Activated T-helper 2 cell treated with anti-CD3 and anti-CD28 coated beads, Interferon-gamma antibody, Interleukin-2, Interleukin-4, amounts not matched to agents 10 μg/mL and 5 μg/mL and 100 μg/mL, durations not matched to agents 14 hours and 24 hours and 36 hours (primary cell): ENCODE results near the gene IL10RB. TPM values are rescaled to one million over a fixed set of nuclear protein-coding genes. Genes with fewer than 3 reads are reported as not detected.
A peak's percentile ranks its signal among the peaks of the same experiment; 100 is the strongest.

Experiments
- DNase-seq: peaks from one replicate; pipeline ENCODE4 v3.0.0; 2021; ENCODE audit warnings: low spot score
- H3K27ac Mint-ChIP-seq: one replicate; pipeline ENCODE4 v1.8.0; 2021; ENCODE audit warnings: mixed read lengths
- H3K27me3 Mint-ChIP-seq: one replicate; pipeline ENCODE4 v1.8.0; 2021; ENCODE audit warnings: low read depth, mixed read lengths
- H3K36me3 Mint-ChIP-seq: one replicate; pipeline ENCODE4 v1.8.0; 2021; ENCODE audit warnings: low read depth, mixed read lengths
- H3K4me1 Mint-ChIP-seq: one replicate; pipeline ENCODE4 v1.8.0; 2021; ENCODE audit warnings: low read depth, mixed read lengths
- H3K4me3 Mint-ChIP-seq: one replicate; pipeline ENCODE4 v1.8.0; 2021; ENCODE audit warnings: low read depth, mild to moderate bottlenecking, moderate library complexity, mixed read lengths
- H3K9me3 Mint-ChIP-seq: one replicate; pipeline ENCODE4 v1.8.0; 2021; ENCODE audit warnings: mixed read lengths
- intact Hi-C: fragments of 100-400 bp; cut with micrococcal nuclease; formaldehyde crosslinking; loops from one replicate; pipeline ENCODE4 v1.15.1; 2023
- total RNA-seq: library from RNA; stranded (reverse); gene quantifications from 2 replicates; pipeline ENCODE4 v1.2.3, GENCODE V29; 2022

Gene IL10RB
- total RNA-seq, 1 donor from 2014 or later, result 24.7 TPM

GRCh38 chr21:33300701-33301631 lies 34.8 kb downstream of the IL10RB start:
- intact Hi-C loops, result no loop called here
- peak overlapping the region; percentile 50 for H3K27ac Mint-ChIP-seq
- no peak for DNase-seq
- H3K27me3 Mint-ChIP-seq, result no peaks in the 10 kb centered on the region
- peaks cover 47% of the 10 kb centered on the region for H3K4me1 Mint-ChIP-seq
- peaks cover 23% of the 10 kb centered on the region for H3K36me3 Mint-ChIP-seq
- no peaks in the 10 kb centered on the region for H3K9me3 Mint-ChIP-seq
- H3K4me3 Mint-ChIP-seq, result no peak overlapping the region

- intact Hi-C loops, result no loop called here
- Mint-ChIP-seq H3K9me3 (no peaks in the 10 kb centered on the region), H3K27ac (peak overlapping the region; percentile 50)
Observed at GRCh38 chr21:33301632-33302002, 35.5 kb downstream of the IL10RB start.

GRCh38 chr21:33302055-33302454 lies 35.9 kb downstream of the IL10RB start:
- peaks cover 46% of the 10 kb centered on the region for H3K4me1 Mint-ChIP-seq
- no peaks in the 10 kb centered on the region for H3K27me3 Mint-ChIP-seq
- intact Hi-C loops, result no loop called here
- DNase-seq, result no peak
- H3K4me3 Mint-ChIP-seq, result no peak overlapping the region
- no peaks in the 10 kb centered on the region for H3K9me3 Mint-ChIP-seq
- peaks cover 18% of the 10 kb centered on the region for H3K36me3 Mint-ChIP-seq
- H3K27ac Mint-ChIP-seq, result no peak overlapping the region

More at GRCh38 chr21:33301632-33302002, 35.5 kb downstream of the IL10RB start:
- Mint-ChIP-seq H3K36me3 (peaks cover 20% of the 10 kb centered on the region), H3K4me1 (peaks cover 47% of the 10 kb centered on the region), H3K4me3 (no peak overlapping the region), H3K27me3 (no peaks in the 10 kb centered on the region)
- DNase-seq, result no peak

- no peaks in the 10 kb centered on the region for H3K9me3 Mint-ChIP-seq
- intact Hi-C loops, result no loop called here
- no peak overlapping the region for H3K27ac Mint-ChIP-seq
- no peaks in the 10 kb centered on the region for H3K27me3 Mint-ChIP-seq
- peaks cover 45% of the 10 kb centered on the region for H3K4me1 Mint-ChIP-seq
- no peak overlapping the region for H3K4me3 Mint-ChIP-seq
- DNase-seq, result no peak
- peaks cover 12% of the 10 kb centered on the region for H3K36me3 Mint-ChIP-seq
Observed at GRCh38 chr21:33302796-33303195, 36.6 kb downstream of the IL10RB start.

- H3K27me3 Mint-ChIP-seq, result no peaks in the 10 kb centered on the region
- H3K9me3 Mint-ChIP-seq, result peaks cover 4% of the 10 kb centered on the region
- intact Hi-C loops, result no loop called here
- no peak for DNase-seq
- no peak overlapping the region for H3K4me3 Mint-ChIP-seq
- H3K4me1 Mint-ChIP-seq, result peaks cover 38% of the 10 kb centered on the region
- H3K36me3 Mint-ChIP-seq, result peaks cover 6% of the 10 kb centered on the region
- H3K27ac Mint-ChIP-seq, result no peak overlapping the region
Observed at GRCh38 chr21:33305344-33305671, 39.1 kb downstream of the IL10RB start.

- Mint-ChIP-seq H3K4me3 (no peak overlapping the region), H3K27ac (no peak overlapping the region), H3K36me3 (peaks cover 6% of the 10 kb centered on the region), H3K4me1 (peaks cover 31% of the 10 kb centered on the region), H3K27me3 (no peaks in the 10 kb centered on the region), H3K9me3 (peaks cover 4% of the 10 kb centered on the region)
- intact Hi-C loops, result no loop called here
- DNase-seq, result no peak
Observed at GRCh38 chr21:33305938-33306337, 39.8 kb downstream of the IL10RB start.

- H3K4me1 Mint-ChIP-seq, result peaks cover 21% of the 10 kb centered on the region
- intact Hi-C loops, result no loop called here
- H3K36me3 Mint-ChIP-seq, result peaks cover 6% of the 10 kb centered on the region
- peaks cover 9% of the 10 kb centered on the region for H3K9me3 Mint-ChIP-seq
- no peak for DNase-seq
- no peak overlapping the region for H3K27ac Mint-ChIP-seq
- peaks cover under 1% of the 10 kb centered on the region for H3K27me3 Mint-ChIP-seq
- no peak overlapping the region for H3K4me3 Mint-ChIP-seq
Observed at GRCh38 chr21:33308586-33309490, 42.7 kb downstream of the IL10RB start.

- H3K4me3 Mint-ChIP-seq, result no peak overlapping the region
- H3K27ac Mint-ChIP-seq, result no peak overlapping the region
- H3K4me1 Mint-ChIP-seq, result peaks cover 14% of the 10 kb centered on the region
- peaks cover 5% of the 10 kb centered on the region for H3K36me3 Mint-ChIP-seq
- intact Hi-C loops, result no loop called here
- DNase-seq, result no peak
- H3K9me3 Mint-ChIP-seq, result peaks cover 10% of the 10 kb centered on the region
- H3K27me3 Mint-ChIP-seq, result peaks cover 5% of the 10 kb centered on the region
Observed at GRCh38 chr21:33309778-33310177, 43.6 kb downstream of the IL10RB start.

GRCh38 chr21:33312121-33312520 lies 46.0 kb downstream of the IL10RB start:
- Mint-ChIP-seq H3K4me3 (no peak overlapping the region), H3K27me3 (peaks cover 12% of the 10 kb centered on the region), H3K27ac (no peak overlapping the region), H3K36me3 (peaks cover 3% of the 10 kb centered on the region), H3K9me3 (peaks cover 10% of the 10 kb centered on the region), H3K4me1 (peaks cover 8% of the 10 kb centered on the region)
- no peak for DNase-seq
- intact Hi-C loops, result no loop called here

- Mint-ChIP-seq H3K27me3 (peaks cover 12% of the 10 kb centered on the region), H3K36me3 (peaks cover 3% of the 10 kb centered on the region), H3K4me1 (peaks cover 8% of the 10 kb centered on the region), H3K9me3 (peaks cover 10% of the 10 kb centered on the region), H3K27ac (no peak overlapping the region), H3K4me3 (no peak overlapping the region)
- no peak for DNase-seq
- intact Hi-C loops, result no loop called here
Observed at GRCh38 chr21:33313183-33313582, 47.0 kb downstream of the IL10RB start.

GRCh38 chr21:33313611-33314010 lies 47.4 kb downstream of the IL10RB start:
- peaks cover 8% of the 10 kb centered on the region for H3K4me1 Mint-ChIP-seq
- intact Hi-C loops, result no loop called here
- peaks cover 14% of the 10 kb centered on the region for H3K27me3 Mint-ChIP-seq
- DNase-seq, result no peak
- no peak overlapping the region for H3K4me3 Mint-ChIP-seq
- peaks cover 3% of the 10 kb centered on the region for H3K36me3 Mint-ChIP-seq
- H3K27ac Mint-ChIP-seq, result no peak overlapping the region
- peaks cover 10% of the 10 kb centered on the region for H3K9me3 Mint-ChIP-seq

GRCh38 chr21:33314111-33314510 lies 47.9 kb downstream of the IL10RB start:
- H3K27me3 Mint-ChIP-seq, result peaks cover 14% of the 10 kb centered on the region
- peaks cover 10% of the 10 kb centered on the region for H3K9me3 Mint-ChIP-seq
- H3K4me1 Mint-ChIP-seq, result peaks cover 3% of the 10 kb centered on the region
- peaks cover 3% of the 10 kb centered on the region for H3K36me3 Mint-ChIP-seq
- no peak for DNase-seq
- no peak overlapping the region for H3K4me3 Mint-ChIP-seq
- H3K27ac Mint-ChIP-seq, result no peak overlapping the region
- intact Hi-C loops, result no loop called here
